NCI-H187 treated with DMSO at 0.1 percent for 48 hours (cell line): ENCODE data around the gene ATXN10.
"Not testable (repeated sequence)": the region's sequence is repeated elsewhere in the genome, so short reads cannot be mapped to it uniquely, and the experiment has no call there.

Experiments
- DNase-seq: peaks from one replicate; lab custom pipeline; 2025; lab: John Stamatoyannopoulos, UW

Gene ATXN10

DNA sequence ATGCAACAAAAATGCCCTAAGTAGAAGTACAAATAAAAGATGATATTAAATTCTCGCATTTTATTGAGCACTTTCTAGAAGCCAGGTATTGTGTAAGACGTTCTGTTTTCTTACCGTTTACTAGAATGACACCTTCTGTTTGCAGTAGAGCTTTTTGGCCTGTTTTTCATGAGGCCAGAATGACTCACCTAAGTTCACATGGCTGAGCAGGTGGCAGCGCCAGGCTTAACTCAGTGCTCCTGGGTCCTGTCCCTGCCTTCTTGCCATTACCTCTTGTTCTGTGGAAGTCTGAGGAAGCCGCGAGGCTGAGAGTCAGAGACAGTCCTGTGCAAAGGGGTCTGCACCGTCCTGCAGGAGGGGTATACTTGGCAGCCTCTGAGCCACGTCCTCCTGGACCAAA is 113.8 kb downstream of the ATXN10 start:
- no peak for DNase-seq

DNA sequence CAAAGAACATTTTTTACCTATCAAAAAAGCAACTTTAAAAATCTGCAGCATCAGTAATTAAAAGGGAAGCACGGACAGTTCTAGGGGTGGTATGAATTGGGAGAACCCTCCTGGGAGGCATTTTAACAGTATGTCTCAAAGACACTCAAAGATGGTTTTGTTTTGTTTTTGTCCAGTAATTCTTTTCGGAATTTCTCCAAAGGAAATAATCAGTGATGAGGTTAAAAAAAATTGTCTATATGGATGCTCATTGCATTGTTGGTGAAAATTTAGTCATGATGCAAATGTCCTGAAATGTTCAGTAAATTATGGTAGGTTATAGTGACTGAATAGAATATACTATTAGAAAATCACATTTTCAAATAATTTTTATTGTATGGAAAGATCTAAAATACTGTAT is 115.1 kb downstream of the ATXN10 start:
- DNase-seq: no peak

- DNase-seq: no peak
These were observed 116.1 kb downstream of the ATXN10 start for GRCh38 chr22:45787759-45788158.

GRCh38 chr22:45788522-45788921 is 116.9 kb downstream of the ATXN10 start:
- DNase-seq: no peak

GRCh38 chr22:45790401-45790800 is 118.8 kb downstream of the ATXN10 start:
- no peak for DNase-seq

- DNase-seq: no peak
These were observed 121.5 kb downstream of the ATXN10 start for GRCh38 chr22:45793161-45793560.

DNA sequence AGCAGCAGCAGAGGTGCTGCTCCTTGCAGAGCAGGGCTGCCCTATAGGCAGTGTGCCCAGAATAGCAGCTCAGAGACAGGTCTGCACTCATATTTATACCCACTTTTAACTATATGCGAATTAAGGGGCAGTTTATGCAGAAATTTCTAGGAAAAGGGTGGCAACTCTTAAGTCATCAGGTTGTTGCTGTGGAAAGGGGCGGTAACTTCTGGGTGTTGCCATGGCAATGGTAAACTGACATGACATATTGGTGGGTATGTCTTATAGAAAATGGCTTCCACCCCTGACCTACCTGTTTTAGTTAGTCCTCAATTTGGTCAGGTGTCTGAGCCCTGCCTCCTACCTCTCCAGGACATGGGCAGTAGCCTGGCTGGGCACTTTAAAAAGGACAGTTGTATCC is 122.3 kb downstream of the ATXN10 start:
- DNase-seq: no peak

GRCh38 chr22:45796009-45796408 is 124.4 kb downstream of the ATXN10 start:
- DNase-seq: not testable (repeated sequence)

DNA sequence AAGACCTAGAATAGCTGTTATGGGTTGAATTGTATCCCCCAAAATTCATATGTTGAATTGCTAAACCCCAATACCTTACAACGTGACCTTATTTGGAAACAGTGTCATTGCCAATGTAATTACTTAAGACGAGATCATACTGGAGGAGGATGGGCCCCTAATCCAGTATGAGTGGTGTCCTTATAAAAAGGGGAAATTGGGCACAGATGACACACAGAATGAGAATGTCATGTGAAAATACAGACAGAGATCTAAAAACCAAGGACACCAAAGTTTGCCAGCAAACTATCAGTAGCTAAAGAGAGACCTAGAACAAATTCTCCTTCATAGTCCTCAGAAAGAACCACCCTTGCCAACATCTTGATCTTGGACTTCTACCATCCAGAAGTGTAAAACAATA is 127.7 kb downstream of the ATXN10 start:
- no peak for DNase-seq

GRCh38 chr22:45802054-45802453 is 130.4 kb downstream of the ATXN10 start:
- no peak for DNase-seq

- no peak for DNase-seq
These were observed 132.8 kb downstream of the ATXN10 start for GRCh38 chr22:45804319-45804985.

DNA sequence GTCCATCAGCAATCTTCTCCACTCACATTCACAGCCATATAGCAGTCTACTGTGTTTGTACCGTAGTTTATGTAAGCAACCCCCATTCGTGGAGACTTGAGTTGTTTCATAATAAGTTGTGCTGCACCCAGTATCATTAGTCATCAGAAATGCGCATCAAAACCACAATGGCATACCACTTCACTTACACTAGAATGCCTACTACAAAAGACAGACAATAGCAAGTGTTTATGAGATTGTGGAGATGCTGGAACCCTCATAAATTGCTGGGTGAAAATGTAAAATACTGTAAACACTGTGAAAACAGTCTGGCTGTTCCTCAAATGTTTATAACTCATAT is 133.3 kb downstream of the ATXN10 start:
- DNase-seq: no peak

DNA sequence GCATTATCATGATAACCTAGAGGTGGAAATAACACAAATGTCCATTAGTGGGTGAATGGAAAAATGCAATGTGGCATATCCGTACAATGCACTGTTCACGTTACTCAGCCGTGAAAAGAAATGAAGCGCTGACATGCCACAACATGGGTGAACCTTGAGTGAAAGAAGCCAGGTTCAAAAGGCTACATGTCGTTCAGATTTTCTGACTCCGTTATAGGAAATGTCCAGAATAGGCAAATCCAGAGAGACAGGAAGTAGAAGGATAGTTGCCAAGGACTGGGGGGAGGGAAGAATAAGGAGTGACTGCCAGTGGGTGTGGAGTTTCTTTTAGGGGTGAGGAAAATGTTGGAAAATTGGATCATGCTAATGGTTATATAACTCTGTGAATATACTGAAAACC is 133.8 kb downstream of the ATXN10 start:
- DNase-seq: no peak

GRCh38 chr22:45807156-45807915 is 135.7 kb downstream of the ATXN10 start:
- no peak for DNase-seq

DNA sequence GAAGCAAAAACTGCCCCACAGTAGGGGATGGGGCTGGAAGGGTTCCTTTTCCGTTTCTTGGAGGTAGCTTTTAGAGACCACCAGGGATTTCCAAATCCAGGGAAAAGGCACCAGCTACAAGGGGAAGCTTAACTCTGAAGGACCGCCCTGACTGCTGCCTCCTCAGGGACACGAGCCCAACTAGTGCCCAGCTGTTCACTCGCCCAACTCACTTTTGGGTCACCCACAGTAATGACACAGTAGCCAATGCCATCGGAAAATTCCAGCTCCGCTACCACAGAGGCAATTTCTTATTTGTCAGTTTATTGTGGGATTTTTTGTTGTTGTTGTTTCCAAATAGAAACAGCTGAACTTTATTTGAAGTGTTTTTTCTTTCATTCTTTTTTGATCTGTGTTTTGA is 141.3 kb downstream of the ATXN10 start:
- DNase-seq: no peak

DNA sequence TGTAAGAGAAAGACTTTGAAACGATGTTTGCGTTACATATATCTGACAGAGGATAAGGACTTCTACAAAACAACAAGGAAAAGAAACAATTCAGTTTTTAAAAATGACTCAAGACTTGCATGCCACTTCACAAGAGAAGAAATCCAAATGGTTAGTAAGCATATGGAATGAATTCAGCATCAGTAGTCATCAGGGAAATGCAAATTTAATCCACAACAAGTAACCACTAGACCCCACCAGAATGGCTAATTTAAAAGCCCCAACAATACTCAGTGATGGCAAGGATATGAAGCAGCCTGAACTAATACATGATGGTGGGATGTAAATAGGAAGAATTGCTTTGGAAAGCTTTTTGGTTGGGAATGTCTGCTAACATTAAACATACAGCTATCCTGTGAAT is 142.6 kb downstream of the ATXN10 start:
- DNase-seq: no peak

GRCh38 chr22:45816776-45817175 is 145.1 kb downstream of the ATXN10 start:
- DNase-seq: no peak

DNA sequence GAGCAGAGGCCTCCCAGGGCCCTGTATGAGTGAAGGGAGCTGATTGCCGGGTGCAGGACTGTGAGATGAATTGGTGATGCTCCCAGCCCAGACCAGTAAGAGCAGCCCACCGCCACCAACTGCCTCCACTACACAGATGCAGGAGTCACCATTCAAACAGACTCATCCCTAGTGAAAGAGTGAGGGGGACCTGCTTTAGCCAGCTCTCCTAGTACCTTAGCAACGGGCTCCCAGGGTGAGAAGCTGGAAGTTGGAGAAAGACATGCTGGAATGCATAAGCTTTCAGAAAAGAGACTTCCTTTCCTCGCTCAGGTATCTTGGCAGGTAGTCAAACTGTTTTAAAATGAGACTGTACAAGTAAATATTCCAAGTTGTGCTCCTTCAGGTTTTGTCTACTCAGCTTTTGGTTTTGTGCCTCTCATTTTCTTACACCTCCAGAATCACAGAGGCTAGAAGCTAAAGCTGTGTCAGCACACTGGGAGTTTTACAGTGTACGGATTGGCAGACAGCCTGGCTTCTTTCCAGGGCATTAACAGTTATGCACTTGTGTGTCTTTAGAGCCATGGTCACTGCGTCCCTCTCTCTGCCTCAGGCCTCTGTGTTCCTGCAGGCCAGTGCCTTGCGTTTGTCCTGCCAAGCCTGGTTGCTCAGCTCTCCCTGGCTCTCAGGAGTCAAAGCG is 146.2 kb downstream of the ATXN10 start:
- no peak for DNase-seq

DNA sequence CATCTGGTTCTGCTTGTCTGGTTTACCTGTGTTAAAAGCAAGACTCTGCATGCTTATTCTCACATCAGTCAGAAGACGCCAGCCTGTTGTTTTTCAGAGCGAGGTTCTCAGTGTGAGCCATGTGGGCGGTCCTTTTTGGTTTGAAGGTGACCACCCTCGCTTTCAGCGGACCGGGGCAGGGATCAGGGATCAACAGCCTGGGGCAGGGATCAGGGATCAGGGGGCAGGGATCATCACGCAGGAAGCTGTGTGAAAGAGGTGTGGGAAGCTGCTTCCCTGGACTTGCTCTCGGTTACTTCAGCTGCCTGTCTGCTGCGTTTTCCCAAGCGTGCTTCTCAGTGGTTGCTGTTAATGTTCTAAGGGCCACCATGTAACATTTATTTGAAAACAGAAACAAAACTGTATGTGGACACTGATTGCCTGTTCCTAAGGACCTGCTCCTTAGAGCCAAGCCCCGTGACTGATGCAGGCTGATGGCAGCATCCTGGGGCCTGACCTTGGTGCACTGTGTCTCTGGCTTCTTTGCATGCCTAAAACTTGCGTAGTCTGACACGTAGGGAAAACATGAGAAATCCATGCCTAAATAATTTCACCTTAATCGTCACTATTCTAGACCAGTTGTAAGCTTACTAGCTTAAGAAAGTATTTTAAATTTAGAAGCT is 146.9 kb downstream of the ATXN10 start:
- no peak for DNase-seq

DNA sequence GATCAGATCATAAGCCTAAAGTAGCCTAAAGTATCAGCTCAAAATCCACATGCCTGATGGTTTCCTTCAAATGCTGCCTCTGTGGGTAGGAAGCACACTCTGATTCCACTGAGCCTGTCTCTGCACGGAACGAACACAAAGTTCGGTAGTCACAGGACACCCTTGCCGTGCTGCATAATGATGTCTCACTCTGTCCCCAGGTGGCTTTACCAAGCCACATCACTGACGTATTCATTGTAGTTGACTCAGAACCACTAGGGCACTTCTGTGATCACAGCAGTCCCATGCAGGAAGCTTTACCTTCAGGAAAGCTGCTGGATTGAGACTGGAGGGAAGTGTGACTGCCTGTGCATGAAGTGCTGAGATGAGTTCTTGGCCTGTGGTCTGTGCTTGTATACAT is 147.7 kb downstream of the ATXN10 start:
- DNase-seq: no peak

DNA sequence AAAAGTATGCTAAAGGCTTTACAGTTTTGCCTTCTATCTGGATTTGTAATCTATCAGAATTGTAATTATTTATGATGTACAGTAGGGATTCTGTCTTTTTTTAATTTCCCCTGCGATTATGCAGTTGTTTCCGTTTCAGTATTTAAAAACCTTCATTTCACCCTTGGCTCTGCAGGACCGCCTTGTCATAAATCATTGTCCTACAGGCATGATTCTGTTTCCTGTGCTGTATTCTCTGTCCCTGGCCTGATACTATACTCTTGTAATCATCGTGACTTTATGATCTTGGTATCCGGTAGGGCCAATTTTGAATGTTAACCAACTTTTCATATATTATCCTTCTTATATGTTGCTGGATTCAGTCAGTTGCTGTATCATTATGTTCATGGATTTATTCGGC is 151.7 kb downstream of the ATXN10 start:
- DNase-seq: no peak

DNA sequence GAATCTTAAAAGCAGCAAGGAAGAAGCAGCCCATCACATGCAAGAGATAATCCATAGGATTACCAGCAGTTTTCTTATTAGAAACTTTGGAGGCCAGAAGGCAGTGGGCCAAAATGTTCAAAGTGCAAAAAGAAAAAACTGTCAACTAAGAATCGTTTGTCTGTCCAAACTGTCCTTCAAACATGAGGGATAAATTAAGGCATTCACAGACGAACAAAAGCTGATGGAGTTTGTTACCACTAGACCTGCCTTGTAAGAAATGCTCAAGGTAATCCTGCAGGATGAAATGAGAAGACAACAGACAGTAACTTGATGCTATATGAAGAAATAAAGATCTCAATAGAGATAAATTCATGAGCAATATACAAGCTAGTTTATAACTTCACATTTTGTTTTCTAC is 154.9 kb downstream of the ATXN10 start:
- no peak for DNase-seq

- no peak for DNase-seq
These were observed 157.2 kb downstream of the ATXN10 start for GRCh38 chr22:45828841-45829240.
